Airway epithelial cell (primary cell): Measurements from ENCODE around the gene MAS1L. TPM values are rescaled to one million over a fixed set of nuclear protein-coding genes. Genes with fewer than 3 reads are reported as not detected.

Experiments used
- total RNA-seq: library from RNA; depleted of rRNA; stranded (reverse); fragments of >200 nt; gene quantifications from 2 replicates; pipeline ENCODE4 v1.2.3, GENCODE V29; 2015

MAS1L gene, protein sequence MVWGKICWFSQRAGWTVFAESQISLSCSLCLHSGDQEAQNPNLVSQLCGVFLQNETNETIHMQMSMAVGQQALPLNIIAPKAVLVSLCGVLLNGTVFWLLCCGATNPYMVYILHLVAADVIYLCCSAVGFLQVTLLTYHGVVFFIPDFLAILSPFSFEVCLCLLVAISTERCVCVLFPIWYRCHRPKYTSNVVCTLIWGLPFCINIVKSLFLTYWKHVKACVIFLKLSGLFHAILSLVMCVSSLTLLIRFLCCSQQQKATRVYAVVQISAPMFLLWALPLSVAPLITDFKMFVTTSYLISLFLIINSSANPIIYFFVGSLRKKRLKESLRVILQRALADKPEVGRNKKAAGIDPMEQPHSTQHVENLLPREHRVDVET
- not detected in 2 replicates for total RNA-seq

GRCh38 chr6:29487660-29488059 is at the start of gene MAS1L:
Gene MAS1L (minus strand): TSS chr6:29487956. CDS start chr6:29487902, 54 bp downstream.

DNA sequence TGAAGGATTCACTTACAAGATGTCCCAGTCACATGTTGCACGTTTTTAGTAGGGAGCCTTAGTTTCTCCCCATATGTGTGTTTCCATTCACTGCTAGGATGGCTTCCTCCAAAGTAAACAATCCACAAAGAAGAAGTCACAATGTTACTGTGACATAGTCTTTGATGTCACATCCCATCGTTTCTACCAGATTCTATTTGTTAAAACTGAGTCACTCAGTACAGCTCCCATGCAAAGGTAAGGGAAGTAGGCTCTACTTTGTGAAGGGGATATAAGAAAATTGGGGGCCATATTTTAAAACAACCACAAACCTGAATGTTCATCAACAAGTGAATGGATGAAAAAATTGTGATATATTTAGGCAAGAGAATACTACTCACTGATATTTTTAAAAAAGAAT is 30.8 kb downstream of the MAS1L start, which contains the start of the genes OR11A1 and OR2H1:
Gene OR11A1, minus strand, starts transcription at position 101 of the 400 bp plus-strand sequence. CDS start 29,430 bp downstream, outside the sequence.
Gene OR2H1, plus strand, starts transcription at position 185 of the 400 bp plus-strand sequence. CDS start 4,615 bp downstream, outside the sequence.

GRCh38 chr6:29439006-29439405 is 48.8 kb downstream of the MAS1L start, which contains the start of gene OR10C1:
Gene OR10C1 (plus strand): TSS chr6:29439306. CDS start chr6:29440016, 710 bp downstream.

Other genes with a start within 250 kb of the MAS1L start
- not detected in 2 replicates for gene OR14J1, start 186.3 kb downstream of the MAS1L start, total RNA-seq
- not detected in 2 replicates for gene OR5V1, start 119.1 kb downstream of the MAS1L start, total RNA-seq
- gene OR12D3, start 112.7 kb downstream of the MAS1L start, total RNA-seq, result not detected in 2 replicates
- not detected in 2 replicates for gene OR12D2, start 92.3 kb downstream of the MAS1L start, total RNA-seq
- not detected in 2 replicates for gene OR12D1, start 73.0 kb downstream of the MAS1L start, total RNA-seq
- not detected in 2 replicates for gene OR10C1, start 48.6 kb downstream of the MAS1L start, total RNA-seq
- gene OR11A1, start 30.9 kb downstream of the MAS1L start, total RNA-seq, result not detected in 2 replicates
- not detected in 2 replicates for gene OR2H1, start 30.8 kb downstream of the MAS1L start, total RNA-seq
- not detected in 2 replicates for gene UBD, start 71.8 kb upstream of the MAS1L start, total RNA-seq
- not detected in 2 replicates for gene OR2H2, start 97.2 kb upstream of the MAS1L start, total RNA-seq
- 4.4 and 4.8 TPM in 2 replicates for gene GABBR1, start 145.2 kb upstream of the MAS1L start, total RNA-seq
- gene MOG, start 169.1 kb upstream of the MAS1L start, total RNA-seq, result not detected in 2 replicates
- 0.42 and 1.3 TPM in 2 replicates for gene ZFP57, start 193.2 kb upstream of the MAS1L start, total RNA-seq
- gene HLA-F, start 235.5 kb upstream of the MAS1L start, total RNA-seq, result 1.3 and 1.8 TPM in 2 replicates